ENCODE results near the gene SASH3. TPM values are rescaled to one million over a fixed set of nuclear protein-coding genes. Genes with fewer than 3 reads are reported as not detected.
A peak's percentile ranks its signal among the peaks of the same experiment; 100 is the strongest.

SASH3 gene
- total RNA-seq, 1 donor from 2014 or later, result not detected

DNA sequence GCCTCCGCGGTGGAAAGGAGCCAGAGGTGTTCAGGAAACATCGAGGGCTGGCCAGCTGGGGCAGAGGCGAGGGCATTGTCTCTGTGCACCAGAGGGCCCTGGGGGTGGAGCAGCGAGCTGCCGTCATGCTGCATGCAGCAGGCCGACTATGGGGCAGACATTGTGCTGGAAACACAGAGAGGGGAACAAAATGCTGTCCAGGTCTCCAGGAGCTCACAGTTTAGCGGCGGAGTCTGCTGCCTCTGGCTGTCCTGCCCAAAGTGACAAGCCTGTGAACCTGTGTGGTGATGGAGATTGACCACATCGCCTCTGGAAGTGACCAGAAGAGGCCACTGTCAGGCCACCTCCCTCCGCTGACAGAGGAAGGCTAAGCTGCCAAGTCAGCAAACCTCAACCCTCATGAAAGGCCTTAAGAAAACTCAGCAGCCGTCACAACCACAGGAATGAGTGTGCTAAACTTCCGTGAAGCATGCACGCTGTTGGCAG is 20.1 kb upstream of the SASH3 start:
- DNase-seq (ENCODE audit: low read depth in 2 of 2), result peak; percentile 63 to 67

DNA sequence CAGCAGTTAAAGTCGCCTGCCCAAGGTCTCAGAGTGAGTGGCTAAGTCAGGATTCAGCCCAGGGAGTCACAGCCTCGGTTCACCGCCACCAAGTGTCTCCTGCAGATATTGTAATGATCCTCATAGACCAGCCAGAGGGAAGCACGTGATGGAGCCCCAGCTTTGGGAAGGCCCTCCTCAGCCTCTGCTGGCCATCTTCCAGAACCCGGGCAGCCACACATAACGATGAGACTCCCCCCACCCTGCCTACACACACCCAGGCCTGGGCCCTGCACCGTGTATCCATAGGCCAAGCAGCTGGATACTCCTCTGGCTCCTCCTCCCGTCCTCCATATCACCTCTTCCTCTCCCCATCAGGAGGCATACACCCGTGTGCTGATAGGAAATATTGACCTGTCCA is 19.6 kb upstream of the SASH3 start:
- DNase-seq (ENCODE audit: low read depth in 2 of 2), result no peak

DNA sequence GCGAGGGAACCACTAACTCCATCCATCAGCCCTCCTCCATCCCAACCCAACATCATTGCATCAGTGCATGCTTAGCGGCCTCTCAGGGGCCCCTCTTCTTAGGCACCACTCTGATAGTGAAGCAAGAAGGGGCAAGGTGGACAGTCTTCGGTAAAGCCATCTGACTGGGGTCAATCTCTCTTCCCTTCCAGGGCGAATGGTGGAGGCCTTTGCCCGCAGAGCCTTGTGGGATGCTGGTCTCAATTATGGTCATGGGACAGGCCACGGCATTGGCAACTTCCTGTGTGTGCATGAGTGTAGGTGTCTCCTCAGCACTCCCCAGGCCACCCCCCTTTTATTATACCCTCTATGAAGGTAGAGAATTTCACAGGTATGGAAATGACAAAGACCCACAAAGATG is 18.8 kb upstream of the SASH3 start:
- no peak for DNase-seq (ENCODE audit: low read depth in 2 of 2)

DNA sequence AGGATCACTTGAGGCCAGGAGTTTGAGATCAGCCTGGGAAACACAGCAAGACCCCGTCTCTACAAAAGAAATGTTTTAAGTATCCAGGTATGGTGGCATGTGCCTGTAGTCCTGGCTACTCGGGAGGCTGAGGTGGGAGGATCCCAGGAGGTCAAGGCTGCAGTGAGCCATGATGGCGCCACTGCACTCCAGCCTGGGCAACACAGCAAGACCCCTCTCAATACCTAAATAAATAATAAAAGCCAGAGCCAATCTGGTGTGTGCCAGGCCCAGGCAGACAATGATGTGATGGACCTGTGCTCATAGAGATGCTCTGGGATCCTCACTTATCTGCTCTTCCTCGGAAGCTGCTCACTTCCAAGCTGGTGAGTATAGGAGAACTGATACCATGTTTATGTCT is 18.2 kb upstream of the SASH3 start:
- DNase-seq (ENCODE audit: low read depth in 2 of 2), result no peak

DNA sequence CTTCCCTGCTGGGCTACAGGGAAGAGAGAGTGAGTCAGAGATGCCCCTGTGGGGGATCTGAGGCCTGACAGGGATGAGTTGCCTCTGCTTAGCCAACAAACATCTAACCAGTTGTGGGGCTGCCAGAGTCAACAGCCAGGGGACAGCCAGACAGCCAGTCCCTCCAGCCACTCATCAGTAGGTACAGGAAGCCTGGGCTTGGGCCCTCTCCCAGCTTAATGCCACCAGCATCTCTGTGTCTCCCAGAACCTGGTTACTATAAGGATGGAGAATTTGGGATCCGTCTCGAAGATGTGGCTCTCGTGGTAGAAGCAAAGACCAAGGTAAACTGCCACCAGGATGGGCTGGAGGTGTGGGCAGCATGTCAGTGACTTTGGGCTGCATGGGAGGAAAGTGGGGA is 17.3 kb upstream of the SASH3 start:
- no peak for DNase-seq (ENCODE audit: low read depth in 2 of 2)

DNA sequence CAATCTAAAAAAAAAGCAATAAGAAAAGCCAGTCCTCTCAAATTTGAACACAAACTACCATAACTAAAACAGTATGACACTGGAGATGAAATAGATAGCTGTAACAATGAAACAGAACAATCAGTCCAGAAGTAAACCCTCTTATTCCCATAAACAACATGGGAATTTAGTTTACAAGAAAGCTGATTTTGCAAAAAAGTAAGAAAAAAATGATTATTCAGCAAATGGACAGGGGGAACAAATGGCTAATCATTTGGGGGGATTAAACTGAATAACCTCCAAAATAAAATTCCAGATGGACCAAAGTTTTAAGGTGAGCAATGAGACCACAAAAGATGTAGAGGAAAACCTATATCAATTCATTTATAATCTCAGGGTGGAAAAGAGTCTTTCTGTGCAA is 16.1 kb upstream of the SASH3 start:
- DNase-seq (ENCODE audit: low read depth in 2 of 2), result no peak

DNA sequence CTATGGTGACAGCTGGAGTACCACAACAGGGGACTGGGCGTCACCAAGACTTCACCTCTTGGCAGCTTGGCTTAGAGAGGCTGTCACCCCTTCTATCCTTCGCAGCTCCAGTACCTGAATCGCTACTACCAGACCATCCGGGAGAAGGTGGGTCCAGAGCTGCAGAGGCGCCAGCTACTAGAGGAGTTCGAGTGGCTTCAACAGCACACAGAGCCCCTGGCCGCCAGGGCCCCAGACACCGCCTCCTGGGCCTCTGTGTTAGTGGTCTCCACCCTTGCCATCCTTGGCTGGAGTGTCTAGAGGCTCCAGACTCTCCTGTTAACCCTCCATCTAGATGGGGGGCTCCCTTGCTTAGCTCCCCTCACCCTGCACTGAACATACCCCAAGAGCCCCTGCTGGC is 11.6 kb upstream of the SASH3 start:
- no peak for DNase-seq (ENCODE audit: low read depth in 2 of 2)

DNA sequence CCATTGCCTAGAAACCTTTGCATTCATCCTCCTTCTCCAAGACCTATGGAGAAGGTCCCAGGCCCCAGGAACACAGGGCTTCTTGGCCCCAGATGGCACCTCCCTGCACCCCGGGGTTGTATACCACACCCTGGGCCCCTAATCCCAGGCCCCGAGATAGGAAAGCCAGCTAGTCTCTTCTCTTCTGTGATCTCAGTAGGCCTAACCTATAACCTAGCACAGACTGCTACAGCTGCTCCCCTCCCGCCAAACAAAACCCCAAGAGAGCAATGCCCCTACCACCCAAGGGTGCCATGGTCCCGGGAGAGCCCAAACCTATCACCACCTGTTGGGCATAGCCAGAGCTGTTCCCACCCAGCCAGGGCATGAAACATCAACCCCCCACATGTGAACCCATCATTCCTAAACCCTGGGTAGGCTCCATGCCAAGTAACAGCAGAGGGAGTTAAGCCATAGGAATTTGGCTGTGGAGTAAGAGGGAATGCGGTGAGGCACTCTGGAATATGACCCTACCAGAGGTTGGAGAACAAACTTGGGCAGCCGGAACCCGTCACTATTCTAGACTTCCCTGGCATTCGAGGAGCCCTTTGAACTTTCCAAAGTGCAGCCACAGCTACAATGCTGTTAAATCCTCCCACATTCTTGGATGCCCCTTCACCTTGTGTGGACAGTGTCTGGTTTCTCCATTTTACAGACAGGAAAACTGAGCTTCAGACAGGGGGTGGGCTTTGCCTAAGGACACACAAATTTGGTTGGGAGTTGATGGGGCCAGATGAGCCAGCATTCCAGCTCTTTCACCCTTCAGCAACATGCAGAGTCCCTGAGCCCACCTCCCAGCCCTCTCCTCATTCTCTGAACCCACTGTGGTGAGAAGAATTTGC is 10.9 kb upstream of the SASH3 start:
- no peak for DNase-seq (ENCODE audit: low read depth in 2 of 2)

DNA sequence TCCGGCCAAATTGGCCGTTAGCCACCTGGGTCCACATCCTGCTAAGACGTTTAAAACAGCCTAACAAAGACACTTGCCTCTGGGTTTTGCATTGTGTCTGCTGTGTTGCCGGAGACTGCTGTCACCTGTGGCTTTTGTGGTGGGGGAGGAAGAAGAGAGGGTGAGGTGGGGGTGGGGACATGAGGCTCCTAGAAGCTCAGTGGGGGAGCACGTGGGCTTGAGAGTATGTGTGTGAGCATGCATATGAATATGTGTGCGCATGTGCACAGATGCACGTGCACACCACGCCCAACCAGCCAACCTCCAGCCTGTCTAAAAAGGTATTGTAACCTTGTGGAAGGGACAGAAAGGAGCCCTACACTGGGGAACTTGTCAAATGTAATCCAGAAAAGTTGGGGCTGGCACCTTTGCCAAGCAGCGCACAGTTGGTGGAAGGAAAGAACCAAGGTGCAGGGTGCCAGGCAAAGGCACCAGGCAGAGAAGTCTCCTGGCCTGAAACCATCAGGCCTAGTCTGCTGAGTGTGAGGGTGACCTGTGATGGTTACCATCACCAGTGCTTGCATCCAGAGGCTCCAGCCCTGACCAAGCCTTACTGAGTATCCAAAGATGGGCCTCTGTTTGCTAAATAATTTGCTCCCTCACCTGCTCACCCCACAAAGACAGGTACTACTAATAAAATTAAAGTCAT is 10.1 kb upstream of the SASH3 start:
- DNase-seq (ENCODE audit: low read depth in 2 of 2), result no peak

DNA sequence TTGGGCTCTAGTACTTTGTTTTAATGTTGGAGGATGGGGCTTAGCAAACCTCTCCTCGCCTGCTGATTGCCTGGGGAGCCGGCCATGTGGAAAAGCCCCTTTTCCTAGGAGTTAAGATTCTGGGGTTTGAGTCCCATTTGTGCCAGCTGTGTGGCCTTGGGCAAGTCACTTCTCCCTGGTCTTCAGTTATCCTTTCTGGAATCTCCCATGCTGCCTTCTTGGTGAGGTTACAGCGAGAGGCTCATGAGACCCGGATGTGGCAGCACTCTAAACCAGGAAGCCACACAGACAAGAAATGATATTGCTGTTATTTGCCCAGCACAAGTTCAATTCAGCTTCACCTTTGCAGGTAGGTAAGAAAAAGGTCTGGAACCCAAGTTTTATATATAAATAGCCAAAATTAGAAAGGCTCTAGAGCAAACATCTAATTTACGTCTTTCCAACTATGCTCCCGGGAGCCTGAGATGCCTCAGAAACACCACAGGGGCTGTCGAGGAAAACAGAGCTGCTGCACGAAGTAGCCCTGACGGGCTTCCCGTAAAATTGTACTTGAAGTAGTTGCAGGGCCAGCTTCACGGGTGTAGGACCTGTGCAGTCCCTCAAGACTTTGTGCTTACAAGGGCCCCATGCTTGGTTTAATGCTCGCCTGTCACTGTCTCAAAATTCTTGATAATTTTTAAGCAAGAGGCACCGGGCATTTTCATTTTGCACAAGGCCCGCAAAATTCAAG is 8.3 kb upstream of the SASH3 start:
- no peak for DNase-seq (ENCODE audit: low read depth in 2 of 2)

DNA sequence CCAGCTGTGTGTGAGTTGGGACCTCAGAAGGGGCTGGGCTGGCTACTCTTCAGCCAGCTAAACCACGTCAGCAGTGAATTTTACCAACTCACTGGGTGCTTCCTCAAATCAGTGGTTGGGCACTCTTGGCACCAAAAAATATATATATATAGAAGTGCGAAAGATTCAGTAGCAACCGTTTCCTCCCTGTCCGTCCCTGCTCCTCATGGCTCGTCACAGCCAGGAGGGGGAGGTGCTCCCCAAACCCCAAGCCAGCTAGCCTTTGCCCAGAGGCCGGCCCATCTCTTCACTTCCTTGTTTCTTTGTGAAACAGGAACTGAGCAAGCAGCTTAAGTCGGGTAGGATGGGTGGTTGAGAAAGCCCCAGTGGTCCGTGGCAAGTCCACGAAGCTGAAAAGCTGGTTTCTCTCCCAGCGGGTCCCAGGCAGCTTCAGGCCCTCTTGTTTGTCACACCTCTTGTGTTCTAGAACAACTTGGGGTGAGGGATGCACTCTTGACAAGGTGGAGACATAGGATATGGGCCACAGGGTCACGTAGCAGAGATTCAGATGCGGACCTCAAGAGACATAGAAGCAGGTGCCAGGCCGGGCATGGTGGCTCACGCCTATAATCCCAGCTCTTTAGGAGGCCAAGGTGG is 6.8 kb upstream of the SASH3 start:
- DNase-seq (ENCODE audit: low read depth in 2 of 2), result peak in 1 of 2 donors; percentile 6

DNA sequence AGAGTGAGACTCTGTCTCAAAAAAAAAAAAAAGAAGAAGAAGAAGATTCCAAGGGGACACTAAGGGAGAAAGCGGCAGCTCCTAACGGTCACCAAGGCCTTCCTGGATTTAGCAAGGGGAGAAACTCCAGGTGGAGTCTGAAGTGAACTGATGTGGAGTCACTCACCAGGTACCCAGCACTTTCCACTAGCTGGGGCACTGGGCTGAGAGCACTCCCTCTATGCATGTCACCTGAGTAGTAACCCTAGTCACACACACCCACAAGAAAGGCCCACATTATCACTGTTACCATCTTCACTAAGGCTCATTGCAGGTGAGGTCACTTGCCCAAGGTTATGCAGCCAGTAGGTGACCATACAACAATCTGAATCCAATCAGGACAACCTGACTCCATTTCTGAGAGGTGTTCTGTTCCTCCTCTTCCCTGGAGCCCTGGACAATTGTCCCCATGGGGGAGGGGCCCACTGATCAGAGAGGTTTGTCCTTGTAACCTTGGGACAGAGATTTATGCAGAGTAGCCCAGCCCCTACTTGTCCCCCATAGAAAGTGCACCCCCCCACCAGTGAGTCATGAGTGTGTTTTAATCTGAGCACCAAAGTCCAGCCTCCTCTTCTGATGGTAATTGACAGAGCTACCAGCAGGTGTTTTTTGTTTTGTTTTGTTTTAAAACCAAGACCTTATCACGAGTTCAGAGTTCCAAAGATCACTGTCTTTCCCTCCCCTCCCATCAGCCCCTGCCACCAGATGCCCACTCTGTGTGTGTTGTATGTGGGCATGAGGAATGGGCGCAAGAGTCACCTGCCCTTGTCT is 5.9 kb upstream of the SASH3 start:
- DNase-seq (ENCODE audit: low read depth in 2 of 2), result no peak

DNA sequence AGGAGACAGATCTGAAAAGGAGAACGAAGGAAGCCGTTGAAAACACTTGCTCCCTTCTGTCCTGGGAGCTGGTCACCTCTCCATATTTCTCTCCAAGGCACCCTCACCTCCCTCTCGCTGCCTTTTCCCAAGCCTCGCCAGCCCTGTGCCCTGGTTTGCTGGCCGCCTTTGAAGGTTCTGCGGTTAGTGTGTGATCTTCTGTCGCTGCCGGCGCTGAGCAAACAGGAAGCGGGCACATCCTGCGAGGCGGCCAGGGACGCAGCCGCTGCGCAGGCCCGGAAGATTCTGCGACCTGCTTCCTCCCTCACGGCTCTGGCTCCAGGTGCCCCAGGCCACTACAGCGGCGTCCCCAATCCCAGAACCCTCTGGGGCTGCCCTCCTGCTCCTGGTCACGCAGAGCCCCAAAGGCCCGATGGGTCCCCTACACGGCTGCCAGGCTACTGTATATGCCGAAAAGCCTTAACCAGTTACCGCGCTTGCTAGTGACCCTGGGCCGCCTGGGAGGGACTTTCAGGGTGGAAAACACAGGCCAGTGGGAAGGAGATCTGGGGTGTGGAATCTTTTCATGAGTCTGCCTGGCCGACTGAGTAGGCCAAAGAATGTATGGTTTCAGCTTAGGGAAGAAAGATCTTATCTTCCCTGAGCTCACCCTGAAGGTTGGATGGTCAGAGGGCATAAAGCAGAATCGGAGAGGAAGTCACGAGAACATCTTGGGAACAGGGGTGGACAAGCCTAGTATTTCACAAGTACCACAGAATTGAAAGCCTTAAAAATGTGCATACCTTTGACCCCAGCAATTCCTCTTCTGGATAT is 2.3 kb upstream of the SASH3 start:
- peak; percentile 59 to 60 for DNase-seq (ENCODE audit: low read depth in 2 of 2)

DNA sequence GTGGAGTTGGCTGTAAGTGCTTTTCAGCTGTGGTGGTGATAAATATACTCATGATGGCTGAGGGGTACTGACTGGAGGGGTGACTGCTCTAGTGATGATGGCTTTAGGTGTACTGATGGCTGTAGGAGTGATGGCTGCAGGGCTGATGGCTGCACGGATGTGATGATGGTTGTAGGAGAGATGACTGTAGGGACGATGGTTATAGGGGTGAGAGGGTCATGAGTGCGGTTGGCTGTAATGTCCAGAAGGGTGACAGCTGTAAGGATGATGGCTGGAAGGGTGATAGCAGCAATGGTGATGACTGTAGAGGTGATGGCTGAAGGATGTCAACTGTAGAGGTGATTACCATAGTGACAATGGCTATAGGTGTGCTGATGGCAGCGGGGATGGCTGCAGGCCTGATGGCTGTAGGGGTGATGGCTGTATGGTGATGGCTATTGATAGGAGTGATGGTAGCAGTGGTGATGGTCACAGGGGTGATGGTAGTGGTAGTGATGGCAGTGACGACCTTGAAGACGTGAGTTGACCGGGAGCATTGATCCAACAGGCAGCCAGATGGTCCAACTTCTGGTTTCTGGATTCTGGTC is 570 bp upstream of the SASH3 start:
- DNase-seq (ENCODE audit: low read depth in 2 of 2), result no peak

DNA sequence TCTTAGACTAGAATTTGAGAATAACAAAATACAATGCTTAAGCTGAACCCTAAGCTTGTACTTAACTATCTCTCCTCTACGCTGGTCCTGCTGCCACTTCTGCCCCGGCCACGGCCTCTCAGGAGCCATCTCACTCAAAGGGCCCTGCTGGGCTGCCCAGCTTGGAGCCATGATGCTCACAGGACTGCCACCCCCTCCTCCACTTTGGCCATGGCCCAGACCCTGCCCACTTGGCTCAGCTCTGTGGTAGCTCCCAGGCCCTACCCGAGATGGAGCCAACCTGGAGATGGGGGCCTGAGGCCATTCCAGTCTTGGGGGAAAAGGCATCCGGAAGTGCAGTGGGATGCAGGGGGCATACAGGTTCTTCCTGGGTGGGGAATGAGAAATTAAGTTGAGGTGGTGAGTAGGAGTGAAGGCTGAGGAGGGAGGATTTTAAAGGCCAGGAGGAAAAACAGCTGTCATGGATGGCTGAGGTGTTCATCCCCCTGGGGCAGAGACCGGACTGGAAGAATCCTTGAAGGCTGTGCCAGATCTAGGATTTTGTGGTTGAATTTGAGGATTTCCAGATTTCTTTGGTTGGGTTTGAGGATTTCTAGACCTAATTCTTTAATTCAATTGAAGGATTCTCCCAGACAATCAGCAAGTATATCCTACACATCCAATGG is 824 bp downstream of the SASH3 start:
- no peak for DNase-seq (ENCODE audit: low read depth in 2 of 2)

DNA sequence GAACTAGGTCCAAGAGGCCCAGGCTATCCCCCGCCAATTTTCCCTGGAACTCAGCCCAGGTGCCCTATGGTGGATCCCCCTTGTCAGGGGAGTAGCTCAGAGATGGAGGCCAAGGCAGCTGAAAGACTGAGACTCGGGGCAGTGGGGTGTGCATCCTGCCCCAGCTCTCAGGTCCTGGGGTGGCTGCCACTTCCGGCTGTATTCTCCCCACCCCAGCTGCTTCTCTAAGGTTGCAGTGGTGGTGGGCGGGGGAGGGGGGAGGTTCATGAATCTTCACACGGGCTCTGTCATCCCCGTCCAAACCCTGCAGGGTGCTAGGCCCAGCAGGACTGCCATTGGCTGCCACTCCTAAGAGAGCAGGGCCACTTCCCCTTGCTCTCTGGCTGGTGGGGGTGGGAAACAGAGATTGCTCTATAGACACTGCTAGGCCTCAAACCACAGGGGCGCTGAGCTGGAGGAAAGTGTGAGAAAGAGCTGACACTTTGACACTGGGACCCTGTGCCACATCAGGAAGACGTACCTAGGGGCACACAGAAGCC is 1.5 kb downstream of the SASH3 start:
- DNase-seq (ENCODE audit: low read depth in 2 of 2), result no peak

DNA sequence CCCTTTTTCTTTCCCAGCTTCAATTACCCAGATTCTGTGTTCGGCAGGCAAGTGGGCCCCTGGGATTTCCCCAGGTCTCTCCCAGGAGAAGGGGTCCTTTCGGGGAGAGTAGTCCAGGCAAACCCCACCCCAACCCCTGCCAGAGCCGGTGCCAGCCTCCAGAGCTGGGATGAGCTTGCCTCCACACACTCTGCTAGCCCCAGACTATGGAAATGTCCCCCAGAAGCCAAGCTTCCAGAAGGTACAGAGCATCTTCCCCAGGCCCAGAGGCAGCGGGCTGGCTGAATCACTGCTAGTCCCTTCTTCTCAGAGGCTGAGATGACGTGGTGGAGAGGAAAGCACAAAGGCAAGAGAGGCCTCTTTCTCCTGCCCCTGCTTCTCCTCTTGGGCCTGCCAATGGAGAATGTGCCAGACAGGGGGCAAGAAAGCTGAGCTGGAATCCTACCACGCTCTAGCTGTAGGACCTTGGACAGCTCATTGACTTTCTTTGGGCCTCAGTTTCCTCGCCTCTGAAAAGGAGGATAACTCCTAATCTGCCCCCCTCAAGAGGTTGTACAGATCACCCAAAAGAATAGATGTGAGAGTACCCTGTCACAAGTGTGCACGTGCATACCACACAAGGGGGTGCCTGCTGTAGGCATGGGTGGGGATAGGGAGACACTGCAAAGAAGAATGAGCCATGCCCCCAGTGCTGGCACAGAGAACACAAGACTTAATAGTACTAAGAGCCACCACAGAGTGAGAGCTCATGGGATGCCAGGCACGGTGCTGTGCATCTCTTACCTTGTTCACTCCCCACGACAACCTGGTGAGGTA is 2.1 kb downstream of the SASH3 start:
- no peak for DNase-seq (ENCODE audit: low read depth in 2 of 2)

DNA sequence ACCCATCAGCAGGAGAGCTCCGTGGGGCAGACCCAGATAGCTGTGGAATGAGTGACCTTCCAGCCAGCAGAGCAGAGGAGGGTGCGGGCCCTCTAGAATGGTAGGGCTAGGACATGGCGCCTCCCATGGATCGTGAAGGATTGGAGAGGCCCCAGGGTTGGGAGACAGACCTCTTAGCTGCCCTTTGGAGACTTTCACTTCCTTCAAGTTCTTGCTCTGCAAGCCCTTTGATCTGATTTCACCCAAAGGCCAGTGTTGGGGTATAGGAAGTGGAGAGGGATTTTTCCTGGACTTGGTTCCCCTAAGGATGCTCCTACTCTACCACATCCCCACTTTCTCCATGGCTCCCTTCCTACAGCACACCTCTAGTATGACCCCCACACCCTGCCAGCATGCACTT is 3.0 kb downstream of the SASH3 start:
- no peak for DNase-seq (ENCODE audit: low read depth in 2 of 2)
